ENCODE data around the gene HPGD.

DNA sequence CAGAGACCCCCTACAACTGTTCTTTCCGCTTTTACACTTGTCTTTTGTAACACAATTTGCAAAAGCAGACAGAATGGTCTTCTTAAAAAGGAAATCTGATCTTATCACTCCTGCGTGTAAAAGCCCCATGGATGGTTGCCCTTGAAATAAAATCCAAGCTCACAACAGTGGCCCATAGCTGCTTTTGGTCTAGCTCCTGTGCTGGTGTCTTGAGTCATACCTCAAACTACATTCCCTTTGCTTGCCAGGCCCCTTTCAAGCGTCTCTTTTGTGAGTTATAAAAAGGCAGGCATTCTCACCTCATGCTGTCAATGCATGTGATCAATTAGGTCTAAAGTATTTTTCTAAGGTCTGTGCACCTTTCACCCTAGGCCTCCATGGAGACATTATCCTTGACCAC is 27.6 kb downstream of the HPGD start:
- TF ChIP-seq, protein P1, sequence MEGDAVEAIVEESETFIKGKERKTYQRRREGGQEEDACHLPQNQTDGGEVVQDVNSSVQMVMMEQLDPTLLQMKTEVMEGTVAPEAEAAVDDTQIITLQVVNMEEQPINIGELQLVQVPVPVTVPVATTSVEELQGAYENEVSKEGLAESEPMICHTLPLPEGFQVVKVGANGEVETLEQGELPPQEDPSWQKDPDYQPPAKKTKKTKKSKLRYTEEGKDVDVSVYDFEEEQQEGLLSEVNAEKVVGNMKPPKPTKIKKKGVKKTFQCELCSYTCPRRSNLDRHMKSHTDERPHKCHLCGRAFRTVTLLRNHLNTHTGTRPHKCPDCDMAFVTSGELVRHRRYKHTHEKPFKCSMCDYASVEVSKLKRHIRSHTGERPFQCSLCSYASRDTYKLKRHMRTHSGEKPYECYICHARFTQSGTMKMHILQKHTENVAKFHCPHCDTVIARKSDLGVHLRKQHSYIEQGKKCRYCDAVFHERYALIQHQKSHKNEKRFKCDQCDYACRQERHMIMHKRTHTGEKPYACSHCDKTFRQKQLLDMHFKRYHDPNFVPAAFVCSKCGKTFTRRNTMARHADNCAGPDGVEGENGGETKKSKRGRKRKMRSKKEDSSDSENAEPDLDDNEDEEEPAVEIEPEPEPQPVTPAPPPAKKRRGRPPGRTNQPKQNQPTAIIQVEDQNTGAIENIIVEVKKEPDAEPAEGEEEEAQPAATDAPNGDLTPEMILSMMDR (IDR thresholded peaks at IDR 0.05) = no peak
- TF ChIP-seq POLR2A (IDR thresholded peaks at IDR 0.05) = no peak
